GM18507 (cell line): ENCODE measurements around the gene KIAA0586.
A peak's percentile ranks its signal among the peaks of the same experiment; 100 is the strongest.
"Not testable (repeated sequence)": the region's sequence is repeated elsewhere in the genome, so short reads cannot be mapped to it uniquely, and the experiment has no call there.

Experiments used
- DNase-seq: peaks from one replicate; pipeline ENCODE4 v3.0.0; 2011; ENCODE audit warnings: low read depth; ENCODE audit not compliant: insufficient read length; ENCODE audit errors: extremely low spot score
- FAIRE-seq: peaks from 2 replicates; lab custom pipeline; 2011; peaks lifted over from hg19 to GRCh38; lab: Jason Lieb, UNC

Gene KIAA0586

DNA sequence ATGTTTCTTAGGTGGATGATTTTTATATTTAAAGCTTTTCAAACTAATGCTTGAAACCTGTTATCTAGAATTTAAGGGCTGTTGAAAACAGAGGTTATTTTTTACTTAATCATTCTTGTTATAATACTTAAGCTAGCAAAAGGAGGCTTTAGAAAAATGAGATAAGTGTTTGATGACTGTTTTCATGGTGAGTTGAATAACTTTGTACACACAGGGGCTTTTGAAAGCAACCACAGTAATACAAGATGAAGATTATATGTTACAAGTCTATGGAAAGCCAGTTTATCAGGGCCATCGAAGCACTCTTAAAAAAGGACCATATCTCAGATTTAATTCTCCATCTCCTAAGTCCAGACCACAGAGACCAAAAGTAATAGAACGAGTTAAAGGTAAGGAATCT, 33.3 kb downstream of the KIAA0586 start:
- no peak for FAIRE-seq
- no peak for DNase-seq

DNA sequence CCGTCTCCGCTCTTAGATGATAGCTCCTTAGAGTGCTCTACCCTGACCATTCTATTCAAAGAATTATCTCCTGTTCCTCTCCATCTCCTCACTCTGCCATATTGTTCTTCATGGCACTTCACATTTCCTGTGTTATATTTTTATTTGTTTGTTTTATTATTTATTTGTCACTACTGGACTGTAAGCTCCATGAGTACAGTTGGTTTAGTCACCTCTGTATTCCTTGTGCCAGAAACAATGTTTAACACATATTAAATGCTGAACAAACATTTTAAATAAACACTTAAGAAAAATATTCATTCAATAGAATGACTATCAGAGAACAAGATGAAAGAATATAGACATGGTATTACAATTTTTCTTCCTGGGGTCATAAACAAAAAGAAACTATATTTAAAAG, 35.6 kb downstream of the KIAA0586 start:
- DNase-seq = no peak
- FAIRE-seq = no peak

DNA sequence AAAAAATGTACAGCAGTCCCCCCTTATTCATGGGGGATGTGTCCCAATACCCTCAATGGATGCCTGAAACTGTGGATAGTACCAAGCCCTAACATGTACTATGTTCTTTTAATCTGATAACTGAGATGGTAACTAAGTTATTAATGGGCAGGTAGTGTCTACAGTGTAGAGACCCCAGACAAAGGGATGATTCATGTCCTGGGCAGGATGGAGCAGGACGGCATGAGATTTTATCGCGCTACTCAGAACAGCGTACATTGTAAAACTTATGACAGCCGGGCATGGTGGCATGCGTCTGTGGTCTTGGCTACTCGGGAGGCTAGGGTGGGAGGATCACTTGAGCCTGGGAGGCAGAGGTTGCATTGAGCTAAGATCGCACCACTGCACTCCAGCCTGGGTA, 37.1 kb downstream of the KIAA0586 start:
- no peak for DNase-seq
- FAIRE-seq = no peak

DNA sequence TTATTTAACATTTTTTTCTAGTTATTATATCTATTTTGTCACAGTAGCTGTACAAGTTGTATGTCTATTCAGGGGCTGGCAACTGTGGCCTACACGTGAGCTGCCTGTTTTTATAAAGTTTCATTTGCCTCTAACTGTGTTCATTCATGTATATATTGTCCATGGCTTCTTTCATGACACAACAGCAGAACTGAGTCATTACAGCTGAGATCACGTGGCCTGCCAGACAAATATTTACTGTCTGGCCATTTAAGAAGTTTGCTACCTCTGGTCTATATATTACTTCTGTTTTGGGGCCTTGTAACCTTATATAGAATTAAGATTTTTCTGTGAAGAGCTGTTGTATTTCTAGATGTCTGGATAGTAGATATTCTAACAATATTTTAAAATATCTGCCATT, 37.9 kb downstream of the KIAA0586 start:
- no peak for DNase-seq
- no peak for FAIRE-seq

DNA sequence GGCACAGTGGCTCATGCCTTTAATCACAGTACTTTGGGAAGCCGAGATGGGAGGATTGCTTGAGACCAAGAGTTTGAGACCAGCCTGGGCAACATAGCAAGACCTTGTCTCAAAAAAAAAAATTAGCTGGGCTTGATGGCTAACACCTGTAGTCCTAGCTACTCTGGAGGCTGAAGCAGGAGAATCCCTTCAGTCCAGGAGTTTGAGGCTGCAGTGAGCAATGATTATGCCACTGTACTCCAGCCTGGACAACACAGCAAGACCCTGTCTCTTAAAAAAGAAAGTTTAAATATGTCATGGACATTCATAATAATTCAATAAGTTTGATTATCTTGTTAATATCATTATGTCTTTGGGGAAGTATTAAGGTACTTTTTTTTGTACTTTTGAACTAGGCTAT, 38.9 kb downstream of the KIAA0586 start:
- DNase-seq = no peak
- FAIRE-seq = no peak

DNA sequence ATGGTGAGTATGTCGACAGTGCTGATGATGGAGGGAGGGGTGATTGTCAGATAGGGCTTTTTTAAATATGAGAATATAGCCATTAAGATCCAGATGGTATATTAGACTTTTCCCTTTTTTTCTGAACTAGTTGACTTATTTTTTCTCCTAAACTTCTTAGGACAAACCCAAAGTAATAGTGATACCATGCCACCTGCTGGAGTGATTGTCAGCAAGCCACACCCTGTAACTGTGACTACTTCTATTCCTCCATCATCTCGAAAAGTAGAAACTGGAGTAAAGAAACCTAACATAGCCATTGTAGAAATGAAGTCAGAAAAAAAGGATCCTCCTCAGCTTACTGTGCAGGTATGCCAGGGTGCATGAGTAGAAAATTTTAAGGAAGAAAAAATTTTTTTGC, 40.1 kb downstream of the KIAA0586 start:
- FAIRE-seq = no peak
- DNase-seq = no peak

DNA sequence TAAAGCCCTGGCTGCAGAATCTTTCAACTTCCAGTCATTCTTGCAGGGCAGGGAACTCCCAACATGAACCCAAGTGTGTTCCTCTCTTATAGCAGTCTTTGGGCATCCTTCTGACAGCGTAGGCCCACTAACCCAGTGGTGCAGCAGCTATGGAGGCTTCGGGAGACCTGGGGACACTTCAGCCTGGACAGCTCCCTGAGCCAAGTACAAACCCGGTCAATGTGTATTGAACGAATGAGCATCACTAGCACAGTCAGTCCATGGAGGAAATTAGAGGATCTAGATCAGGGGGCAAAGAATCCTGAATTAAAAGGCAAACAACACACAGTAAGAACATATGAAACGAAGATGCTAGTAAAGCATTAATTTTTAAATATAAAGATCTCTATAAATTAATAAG, 41.8 kb downstream of the KIAA0586 start:
- DNase-seq = no peak
- FAIRE-seq = no peak

DNA sequence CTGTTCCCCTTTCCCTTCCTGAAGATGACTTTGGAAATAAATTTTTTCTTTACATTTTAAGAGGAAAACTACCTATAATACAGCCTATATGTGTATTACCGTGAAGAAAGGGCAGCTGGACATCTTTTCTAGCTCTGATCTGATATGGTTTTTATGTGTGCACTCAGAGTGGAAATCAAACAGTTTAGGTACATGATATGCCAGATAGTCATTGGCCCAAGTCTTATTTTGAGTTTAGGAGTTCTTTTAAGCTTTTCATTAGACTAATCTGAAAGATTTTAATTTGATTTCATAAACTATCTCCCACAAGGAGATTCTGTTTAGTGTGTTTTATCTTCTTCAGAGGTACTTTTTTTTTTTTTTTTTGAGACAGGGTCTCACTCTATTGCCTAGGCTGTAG, 48.8 kb downstream of the KIAA0586 start:
- DNase-seq (no peak), FAIRE-seq (no peak)

DNA sequence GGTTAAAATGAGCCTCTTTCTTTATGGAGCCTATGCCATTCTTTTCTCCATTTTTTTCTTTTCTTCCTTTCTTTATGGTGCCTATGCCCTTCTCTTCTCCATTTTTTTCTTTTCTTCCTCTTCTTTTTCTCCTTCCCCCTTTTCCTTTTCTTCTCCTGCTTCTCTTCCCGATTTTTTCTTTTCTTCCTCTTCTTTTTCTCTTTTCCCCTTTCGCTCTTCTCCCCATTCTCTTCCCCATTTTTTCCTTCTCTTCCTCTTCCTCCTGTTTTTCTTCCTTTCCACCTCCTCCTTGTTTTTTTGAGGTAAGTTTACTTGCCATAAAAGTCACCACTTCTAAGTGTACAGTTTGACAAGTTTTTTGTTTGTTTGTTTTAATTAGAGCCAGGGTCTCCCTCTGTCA, 50.1 kb downstream of the KIAA0586 start:
- FAIRE-seq = no peak
- DNase-seq = no peak

DNA sequence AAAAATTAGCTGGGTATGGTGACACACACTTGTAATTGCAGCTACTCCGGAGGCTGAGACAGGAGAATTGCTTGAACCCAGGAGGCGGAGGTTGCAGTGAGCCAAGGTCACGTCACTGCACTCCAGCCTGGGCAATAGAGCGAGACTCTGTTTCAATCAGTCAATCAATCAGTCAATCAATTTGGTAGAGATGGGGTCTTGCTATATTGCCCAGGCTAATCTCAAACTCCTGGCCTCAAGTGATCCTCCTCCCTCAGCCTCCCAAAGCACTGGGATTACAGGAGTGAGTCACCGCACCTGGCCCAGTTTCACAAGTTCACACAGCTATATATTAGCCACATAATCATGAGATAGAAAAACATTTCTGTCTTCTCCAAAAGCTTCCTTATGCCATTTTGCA, 50.8 kb downstream of the KIAA0586 start:
- not testable (repeated sequence) for FAIRE-seq, DNase-seq

DNA sequence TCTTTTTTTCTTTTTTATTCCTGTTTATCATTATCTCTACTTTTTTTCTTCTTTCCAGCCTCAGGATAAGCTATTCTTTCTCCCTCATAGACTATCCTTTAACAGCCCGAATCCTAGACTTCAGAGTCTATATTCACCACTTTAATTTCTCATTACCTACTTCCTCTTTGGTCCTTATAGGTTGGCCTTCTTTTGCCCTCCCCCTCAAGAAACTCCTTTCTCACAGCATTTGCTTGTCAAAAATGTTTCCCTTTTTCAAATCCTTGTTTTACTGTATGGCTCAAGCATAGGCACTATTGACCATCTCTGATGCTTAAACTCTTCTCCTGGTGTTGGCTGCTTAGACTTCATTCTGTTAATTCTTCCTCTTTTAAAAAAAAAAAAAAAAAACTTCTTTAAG, 52.5 kb downstream of the KIAA0586 start:
- DNase-seq = no peak

DNA sequence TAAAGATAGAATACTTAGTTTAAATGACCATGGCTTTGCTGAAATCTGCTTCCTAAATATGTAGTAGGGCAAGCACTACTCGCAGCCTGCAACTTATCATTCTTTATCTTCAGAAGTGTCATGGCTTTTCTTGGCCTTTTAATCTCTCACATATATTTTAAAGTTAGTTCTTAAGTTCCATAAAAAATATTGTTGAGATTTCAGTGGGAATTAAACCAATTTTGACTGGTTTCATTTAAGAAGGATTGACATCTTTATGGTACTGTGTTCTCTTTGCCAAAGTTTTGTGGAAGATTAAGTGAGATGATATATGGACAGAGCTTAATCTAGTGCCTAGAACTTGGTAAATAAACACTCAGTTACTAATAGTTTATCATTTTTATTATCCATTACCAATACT, 56.7 kb downstream of the KIAA0586 start:
- DNase-seq (no peak), FAIRE-seq (no peak)

More for the DNA sequence above, 52.5 kb downstream of the KIAA0586 start:
- FAIRE-seq = peak; percentile 47

DNA sequence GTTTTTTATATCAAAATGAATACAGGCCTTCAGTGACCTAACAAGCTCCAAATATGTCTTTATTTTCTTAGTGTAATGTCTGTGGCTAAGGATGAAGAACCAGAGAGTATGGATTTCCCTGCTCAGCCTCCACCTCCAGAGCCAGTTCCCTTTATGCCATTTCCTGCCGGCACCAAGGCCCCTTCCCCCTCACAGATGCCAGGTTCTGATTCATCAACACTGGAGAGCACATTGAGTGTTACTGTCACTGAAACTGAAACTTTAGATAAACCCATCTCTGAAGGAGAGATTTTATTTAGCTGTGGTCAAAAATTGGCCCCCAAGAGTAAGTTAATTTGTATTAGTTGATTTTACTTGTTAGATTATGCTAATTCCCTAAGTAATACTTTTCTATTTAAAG, 61.0 kb downstream of the KIAA0586 start:
- FAIRE-seq (peak; percentile 42), DNase-seq (no peak)

DNA sequence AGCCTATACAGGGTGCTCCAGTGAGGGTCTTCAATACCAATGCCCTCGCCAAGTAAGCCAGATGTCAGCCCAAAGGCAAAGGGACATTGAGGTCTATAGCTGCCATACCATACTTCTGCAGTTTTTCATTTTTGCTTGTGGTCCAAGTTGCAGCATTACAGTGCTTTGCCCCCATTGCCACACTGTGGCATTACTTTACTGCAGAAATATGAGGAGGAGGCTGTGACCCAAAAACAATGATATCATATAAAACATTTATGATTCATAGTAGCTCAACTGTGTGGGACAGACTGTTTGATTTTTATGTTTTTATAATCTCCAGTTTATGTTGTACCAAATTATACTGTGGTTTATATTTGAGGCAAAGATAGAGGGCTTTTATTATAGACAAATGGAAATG, 64.1 kb downstream of the KIAA0586 start:
- DNase-seq (no peak), FAIRE-seq (no peak)

DNA sequence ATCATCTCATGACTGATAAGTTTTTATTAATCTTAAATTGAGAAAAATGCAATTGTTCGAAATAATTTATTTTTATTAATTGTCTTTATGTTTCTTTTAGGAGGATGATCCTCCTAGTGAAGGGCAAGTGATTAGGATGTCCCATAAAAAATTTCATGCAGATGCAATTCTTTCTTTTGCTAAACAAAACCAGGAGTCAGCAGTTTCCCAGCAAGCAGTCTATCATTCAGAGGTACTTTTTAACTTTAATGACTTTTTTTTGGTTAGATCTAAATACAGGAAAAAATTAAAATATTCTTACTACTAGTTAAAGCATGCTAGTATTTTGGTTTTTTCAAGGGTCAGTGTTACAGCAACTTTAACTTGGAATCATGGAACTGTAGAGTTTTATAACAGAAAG, 64.5 kb downstream of the KIAA0586 start:
- FAIRE-seq (no peak), DNase-seq (no peak)

DNA sequence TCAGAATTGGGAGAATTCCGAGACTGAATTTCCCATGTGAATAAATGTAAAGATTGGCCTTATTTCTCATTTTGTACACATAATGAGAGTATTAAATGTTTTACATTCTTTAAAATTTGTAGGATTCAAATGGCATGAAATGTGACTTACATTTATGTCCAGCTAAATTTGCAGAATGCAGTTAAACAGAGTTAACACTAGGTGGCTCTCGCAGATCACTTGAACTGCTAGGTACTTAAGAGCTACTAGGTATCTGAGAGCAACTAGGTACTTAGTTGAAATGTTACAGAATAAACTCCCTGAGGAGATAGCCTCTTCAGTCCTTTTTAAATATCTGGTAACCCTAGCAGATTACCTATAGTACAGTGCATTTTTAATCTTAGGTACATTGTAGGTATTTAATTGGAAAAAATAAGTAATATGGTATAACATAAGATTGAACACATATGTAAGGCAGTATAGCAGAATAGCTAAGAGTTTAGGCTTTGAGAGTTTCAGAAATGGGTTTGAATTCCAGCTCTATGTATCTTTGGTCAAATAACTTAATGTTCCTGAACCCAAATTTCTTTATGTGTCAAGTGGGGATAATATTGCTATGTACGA, 73.8 kb downstream of the KIAA0586 start:
- DNase-seq = peak; percentile 17
- peak; percentile 69 for FAIRE-seq

DNA sequence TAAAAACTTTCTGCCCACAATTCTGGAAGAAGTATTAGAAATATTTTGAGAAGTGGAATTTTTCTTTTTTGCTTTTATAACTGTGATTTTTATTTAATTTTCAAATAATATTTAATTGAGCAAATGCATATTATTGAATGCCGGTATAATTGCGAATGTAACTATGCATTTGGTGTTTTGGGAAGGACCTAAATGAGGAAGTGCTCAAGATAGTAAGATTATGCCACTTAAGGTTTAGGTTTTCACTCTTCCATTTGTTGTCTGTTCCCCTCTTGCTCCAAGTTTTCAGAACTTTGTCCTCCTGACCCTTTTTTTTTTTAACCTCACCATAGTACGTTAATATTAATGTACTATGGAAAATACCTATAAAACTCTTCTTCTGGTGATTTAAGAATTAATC, 85.8 kb downstream of the KIAA0586 start:
- DNase-seq (no peak), FAIRE-seq (no peak)

DNA sequence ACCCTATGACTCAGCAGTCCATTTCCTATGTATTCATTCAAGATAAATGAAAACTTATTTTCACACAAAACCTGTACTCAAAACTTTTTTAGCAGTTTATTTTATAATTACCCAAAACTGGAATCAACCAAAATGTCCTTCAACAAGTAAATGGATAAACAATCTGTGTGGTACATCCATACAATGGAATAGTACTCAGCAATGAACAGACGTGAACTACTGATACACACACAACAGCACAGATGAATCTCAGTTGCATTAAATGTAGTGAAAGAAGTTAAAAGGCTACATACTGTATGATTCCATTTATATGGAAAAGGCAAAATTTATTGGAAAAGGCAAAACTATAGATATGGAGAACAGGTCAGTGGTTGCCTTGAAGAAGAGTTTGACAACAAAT, 90.1 kb downstream of the KIAA0586 start:
- FAIRE-seq (no peak), DNase-seq (no peak)

DNA sequence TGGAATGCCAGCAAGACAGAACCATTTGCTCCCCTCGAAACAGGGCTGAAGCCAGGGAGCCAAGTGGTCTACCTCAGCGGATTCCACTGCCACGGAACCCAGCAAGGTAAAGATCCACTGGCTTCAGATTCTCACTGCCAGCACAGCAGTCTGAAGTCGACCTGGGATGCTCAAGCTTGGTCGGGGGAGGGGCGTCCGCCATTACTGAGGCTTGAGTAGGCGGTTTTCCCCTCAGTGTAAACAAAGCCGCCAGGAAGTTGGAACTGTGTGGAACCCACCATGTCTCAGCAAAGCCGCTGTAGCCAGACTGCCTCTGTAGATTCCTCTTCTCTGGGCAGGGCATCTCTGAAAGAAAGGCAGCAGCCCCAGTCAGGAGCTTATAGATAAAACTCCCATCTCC, 98.2 kb downstream of the KIAA0586 start:
- FAIRE-seq, DNase-seq: not testable (repeated sequence)

DNA sequence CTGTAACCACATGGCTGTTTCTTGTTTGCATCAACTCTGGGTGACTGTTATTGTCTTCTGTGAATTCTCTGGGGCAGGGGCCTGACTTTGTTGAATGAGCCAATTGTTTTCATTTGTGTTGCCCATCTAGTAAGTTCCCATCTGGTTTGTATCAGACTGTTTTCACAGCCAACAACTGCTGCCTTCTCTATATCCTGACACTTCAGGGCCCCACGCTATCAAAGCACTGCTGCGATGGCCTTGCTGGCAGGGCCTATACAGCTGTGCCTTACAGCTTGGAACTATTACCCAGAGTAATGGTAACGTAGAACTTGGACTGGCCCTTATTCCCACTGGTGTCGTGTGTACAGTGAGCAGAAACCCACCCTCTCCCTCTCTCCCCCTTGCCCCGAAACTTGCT, 105.9 kb downstream of the KIAA0586 start:
- FAIRE-seq (no peak), DNase-seq (no peak)

DNA sequence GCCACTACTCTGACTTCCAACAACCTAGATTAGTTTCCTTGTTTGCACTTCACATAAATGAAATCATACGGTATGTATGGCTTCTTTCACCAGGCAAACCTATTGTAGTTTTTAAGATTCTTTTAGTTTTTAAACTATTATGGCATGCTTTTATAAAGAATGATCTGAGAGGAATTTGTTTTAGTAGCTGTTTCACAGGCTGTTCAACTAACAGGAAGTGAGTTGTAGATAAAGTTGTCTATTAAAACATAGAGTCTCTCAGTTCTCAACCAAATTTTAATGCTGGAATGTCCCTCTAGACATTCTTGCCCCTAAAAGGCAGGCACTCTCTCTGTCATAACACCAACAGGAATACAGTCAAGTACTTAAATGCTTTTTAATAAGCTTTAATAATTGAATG, 107.5 kb downstream of the KIAA0586 start:
- DNase-seq = no peak
- FAIRE-seq = no peak

DNA sequence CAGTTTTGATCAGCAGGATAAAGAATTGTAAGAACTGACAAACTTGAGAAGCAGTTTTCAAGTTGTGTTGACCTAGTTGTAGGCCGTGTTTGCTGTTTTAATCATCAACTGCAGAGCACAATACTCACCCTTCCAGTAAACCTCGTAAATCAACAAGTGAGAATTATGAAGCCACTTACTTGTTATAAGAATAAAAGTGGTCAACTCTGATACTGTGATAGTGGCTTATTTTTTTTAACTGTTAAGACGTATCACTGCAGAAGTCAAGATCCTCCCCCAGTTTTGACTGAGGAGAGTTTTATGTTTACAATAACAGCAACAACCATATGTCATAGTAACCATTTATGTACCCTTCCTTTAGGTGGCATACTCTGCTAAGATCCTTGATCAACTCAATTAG, 109.5 kb downstream of the KIAA0586 start:
- no peak for FAIRE-seq
- DNase-seq = no peak
